NCI-H510A (cell line): Measurements from ENCODE around the gene TIPIN.
"Not testable (repeated sequence)": the region's sequence is repeated elsewhere in the genome, so short reads cannot be mapped to it uniquely, and the experiment has no call there.

ENCODE experiments used
- DNase-seq: peaks from one replicate; lab custom pipeline; 2025; lab: John Stamatoyannopoulos, UW

TIPIN gene

GRCh38 chr15:66386204-66387123 lies 30.0 kb upstream of the TIPIN start, which contains the start of gene MAP2K1:
TSS of gene MAP2K1 (plus strand) at chr15:66386912. CDS start at chr15:66387348, 436 bp downstream.
- peak; percentile 87 for DNase-seq

DNA sequence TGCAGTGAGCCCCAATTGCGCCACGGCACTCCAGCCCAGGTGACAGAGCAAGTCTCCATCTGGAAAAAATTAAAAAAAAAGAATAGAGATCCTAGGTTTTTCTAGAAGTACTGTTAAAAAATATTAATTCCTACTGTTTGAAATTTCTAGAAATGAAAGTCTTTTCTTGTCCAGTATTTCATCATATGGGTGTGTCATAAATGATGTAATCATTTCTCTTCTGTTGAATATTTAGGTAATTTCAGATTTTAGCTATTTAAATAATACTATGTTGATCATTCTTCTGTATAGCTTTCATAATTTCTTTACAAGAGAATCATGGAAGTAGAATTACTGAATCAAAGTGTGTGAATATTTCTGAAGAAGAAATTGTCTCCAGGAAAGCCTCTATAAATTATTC lies 24.9 kb upstream of the TIPIN start:
- DNase-seq, result not testable (repeated sequence)

DNA sequence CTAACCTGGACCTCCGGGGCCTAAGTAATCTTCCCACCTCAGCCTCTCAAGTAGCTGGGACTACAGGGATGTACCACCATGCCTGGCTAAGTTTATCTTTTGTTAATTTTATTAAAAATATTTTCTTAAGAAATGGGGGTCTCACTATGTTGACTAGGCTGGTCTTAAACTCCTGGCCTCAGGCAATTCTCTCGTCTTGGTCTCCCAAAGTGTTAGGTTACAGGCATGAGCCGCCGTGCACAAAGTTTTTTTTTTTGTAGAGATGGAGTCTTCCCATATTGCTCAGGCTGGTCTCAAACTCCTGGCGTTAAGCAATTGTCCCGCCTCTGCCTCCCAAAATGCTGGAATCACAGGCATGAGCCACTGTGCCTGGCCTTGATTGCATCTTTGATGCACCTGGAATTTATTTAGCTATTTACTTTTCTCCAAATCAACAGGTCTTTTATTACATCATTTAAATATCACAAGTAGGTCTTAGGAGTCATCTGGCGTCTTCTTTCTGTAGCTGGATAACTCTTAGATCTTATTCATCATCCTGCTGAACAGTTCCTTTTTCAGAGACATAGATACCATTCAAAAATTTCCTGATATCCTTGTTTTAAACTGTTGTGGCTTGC lies 22.4 kb upstream of the TIPIN start:
- DNase-seq, result no peak

DNA sequence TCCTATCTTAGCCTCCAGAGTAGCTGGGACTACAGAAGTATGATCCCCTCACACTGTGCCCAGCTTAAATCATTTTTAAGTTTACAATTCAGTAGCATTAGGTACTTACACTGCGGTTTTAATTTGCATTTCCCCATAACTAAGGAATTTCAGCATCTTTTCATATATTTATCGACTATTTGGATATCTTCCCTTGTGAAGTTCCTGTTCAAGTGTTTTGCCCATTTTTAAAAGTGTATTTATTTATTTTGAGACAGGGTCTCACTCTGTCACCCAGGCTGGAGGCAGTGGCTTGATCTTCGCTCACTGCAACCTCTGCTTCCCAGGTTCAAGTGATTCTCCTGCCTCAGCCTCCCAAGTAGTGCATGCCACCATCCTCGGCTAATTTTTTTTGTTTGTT lies 17.7 kb upstream of the TIPIN start:
- no peak for DNase-seq

- DNase-seq, result no peak
Observed at GRCh38 chr15:66369773-66370651, 13.5 kb upstream of the TIPIN start.

DNA sequence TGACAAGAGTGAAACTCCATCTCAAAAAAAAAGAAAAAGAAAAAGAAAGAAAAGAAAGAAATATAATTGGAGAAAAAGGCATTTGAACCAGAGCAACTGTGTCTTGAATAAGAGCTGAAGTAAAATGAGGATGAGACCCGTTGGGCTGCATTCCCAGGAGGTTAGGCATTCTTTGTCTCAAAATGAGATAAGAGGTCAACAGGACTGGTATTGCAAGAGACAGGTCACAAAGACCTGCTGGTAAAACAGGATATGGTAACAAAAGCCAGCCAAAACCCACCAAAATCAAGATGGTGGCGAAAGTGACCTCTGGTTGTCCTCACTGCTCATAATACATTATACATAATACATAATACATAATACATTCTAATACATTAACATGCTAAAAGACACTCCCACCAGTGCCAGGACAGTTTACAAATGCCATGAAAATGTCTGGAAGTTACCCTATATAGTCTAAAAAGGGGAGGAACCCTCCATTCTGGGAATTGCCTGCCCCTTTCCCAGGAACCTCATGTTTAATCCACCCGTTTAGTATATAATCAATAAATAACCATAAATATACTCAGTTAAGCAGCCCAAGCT lies 8.6 kb upstream of the TIPIN start:
- no peak for DNase-seq

- no peak for DNase-seq
Observed at GRCh38 chr15:66362776-66363175, 6.3 kb upstream of the TIPIN start.

DNA sequence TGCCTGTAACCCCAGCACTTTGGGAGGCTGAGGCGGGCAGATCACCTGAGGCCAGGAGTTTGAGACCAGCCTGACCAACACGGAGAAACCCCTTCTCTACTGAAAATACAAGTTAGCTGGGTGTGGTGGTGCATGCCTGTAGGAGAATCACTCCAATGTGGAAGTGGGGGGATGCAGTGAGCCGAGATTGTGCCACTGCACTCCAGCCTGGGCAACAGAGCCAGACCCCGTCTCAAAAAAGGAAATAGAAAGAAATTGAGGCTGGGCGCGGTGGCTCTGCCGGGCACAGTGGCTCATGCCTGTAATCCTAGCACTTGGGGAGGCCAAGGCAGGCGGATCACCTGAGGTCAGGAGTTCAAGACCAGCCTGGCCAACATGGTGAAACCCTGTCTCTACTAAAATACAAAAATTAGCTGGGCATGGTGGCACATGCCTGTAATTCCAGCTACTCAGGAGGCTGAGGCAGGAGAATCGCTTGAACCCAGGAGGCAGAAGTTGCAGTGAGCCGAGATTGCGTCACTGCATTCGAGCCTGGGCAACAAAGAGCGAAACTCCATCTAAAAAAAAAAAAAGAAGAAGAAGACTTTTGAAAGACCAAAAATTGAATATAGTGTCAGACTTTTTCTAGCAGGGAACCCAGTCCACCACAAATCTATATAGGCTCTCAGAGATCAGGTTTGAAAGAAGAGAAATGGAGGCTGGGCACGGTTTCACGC lies 5.4 kb upstream of the TIPIN start:
- not testable (repeated sequence) for DNase-seq

DNA sequence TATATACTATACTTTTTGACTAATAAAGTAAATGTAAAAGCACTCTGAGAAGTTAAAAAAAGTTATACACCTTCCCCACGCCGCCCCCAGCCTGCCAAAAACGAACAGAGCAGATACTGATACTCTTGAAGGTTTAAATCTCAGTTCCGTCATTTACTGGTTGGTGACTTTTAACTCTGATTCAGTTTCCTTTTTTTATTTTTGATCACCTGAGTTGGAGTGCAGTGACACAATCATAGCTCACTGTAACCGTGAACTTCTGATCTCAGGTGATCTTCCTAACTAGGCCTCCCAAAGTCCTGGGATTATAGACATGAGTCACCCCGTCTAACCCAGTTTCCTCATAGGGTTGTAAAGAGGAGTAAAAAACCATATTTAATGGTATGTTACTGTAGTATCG lies 3.3 kb upstream of the TIPIN start:
- DNase-seq, result no peak

DNA sequence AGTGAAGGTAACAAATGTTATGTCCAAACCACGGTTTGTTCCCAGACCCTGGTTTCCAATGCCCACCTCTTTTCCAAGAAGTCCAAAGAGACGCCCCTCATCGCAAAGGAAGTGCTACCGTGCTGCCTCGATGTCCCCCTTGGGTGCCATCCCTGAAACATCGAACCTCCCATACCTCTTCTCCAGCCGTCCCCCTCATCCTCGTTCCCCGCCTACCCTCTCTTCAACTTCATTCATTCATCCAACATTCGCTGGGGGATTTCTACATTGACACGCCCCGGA lies 467 bp downstream of the TIPIN start:
- no peak for DNase-seq

GRCh38 chr15:66348530-66348929 lies 8.0 kb downstream of the TIPIN start:
- not testable (repeated sequence) for DNase-seq

DNA sequence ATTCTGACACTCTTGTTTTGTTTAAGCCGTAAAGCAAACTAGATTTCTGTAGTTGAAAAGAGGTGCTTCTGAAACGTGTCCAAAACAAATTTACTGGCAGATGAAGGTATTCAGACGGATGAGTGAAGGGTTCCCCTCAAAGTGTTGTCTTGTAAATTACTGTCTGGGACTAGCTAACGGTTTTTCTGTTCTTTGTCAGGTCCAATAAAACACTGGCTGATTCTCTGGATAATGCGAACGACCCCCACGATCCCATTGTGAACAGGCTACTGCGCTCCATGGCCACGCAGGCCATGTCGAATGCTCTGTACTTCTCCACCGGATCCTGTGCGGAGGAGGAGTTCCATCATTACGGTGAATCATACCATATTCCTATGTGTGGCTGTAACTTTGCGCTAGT lies 27.7 kb downstream of the TIPIN start:
- no peak for DNase-seq

DNA sequence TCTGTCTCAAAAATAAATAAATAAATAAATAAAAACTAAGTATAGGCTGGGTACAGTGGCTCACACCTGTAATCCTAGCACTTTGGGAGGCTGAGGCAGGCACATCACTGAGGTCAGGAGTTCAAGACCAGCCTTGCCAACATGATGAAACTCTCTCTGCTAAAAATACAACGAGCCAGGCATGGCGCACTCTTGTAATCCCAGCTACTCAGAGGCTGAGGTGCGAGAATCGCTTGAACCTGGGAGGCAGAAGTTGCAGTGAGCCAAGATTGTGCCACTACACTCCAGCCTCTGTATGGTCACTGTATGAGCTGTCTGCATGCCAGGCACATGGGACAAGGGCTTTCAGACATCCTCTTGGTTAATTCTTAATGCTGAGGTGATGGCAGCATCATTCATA lies 28.7 kb downstream of the TIPIN start:
- no peak for DNase-seq

DNA sequence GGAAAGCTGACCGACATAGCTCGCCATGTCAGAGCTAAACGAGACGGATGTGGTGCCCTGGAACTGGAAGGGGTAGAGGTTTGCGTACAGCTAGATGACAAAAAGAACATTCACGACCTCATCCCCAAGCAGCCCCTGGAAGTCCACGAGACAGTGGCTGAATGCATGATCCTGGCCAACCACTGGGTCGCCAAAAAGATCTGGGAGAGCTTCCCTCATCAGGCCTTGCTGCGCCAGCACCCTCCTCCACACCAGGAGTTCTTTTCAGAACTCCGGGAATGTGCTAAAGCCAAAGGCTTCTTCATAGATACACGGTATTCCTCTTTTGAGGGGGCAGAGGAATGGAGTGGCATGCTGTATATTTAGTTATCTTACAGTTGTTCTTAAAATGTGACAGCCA lies 30.4 kb downstream of the TIPIN start:
- DNase-seq, result no peak

- no peak for DNase-seq
Observed at GRCh38 chr15:66323312-66323928, 33.1 kb downstream of the TIPIN start.

DNA sequence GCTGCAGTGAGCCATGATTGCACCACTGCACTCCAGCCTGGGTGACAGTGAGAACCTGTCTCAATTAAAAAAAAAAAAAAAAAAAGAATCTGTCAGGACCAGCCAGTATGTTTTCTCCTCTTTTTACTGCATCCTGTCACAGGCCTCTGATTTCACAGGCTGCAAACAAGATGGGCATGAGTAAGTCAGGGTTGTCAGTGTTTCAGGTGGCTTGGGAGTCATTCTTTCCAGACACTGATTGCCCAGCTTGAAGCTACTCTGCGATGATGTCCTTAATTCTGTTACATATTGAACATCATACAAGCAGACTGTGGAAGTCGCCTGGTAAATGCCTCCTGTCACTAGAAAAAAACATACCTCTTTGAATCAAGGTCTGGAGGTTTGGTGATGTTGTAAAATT lies 44.3 kb downstream of the TIPIN start:
- no peak for DNase-seq

GRCh38 chr15:66310786-66311185 lies 45.7 kb downstream of the TIPIN start:
- no peak for DNase-seq

- DNase-seq, result no peak
Observed at GRCh38 chr15:66309828-66310227, 46.7 kb downstream of the TIPIN start.

- DNase-seq, result no peak
Observed at GRCh38 chr15:66308531-66308930, 48.0 kb downstream of the TIPIN start.

GRCh38 chr15:66306381-66306780 lies 50.1 kb downstream of the TIPIN start:
- no peak for DNase-seq

DNA sequence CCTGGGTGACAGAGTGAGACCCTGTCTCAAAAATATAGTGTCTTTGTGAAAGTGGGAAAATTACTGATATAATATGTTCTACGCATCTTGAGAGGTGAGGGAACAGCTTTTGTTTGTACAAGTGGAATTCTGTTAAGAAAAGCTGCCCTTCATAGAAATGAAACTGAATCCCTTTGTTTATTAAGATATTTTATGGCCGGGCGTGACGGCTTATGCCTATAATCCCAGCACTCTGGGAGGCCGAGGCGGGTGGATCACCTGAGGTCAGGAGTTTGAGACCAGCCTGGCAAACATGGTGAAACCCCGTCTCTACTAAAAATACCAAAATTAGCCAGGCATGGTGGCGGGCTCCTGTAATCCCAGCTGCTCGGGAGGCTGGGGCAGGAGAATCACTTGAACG lies 52.1 kb downstream of the TIPIN start:
- not testable (repeated sequence) for DNase-seq
